Measurements from ENCODE around the gene FBXL7.

GRCh38 chr5:15904899-15905830 is 405.2 kb downstream of the FBXL7 start:
- TF ChIP-seq EZH2 (IDR thresholded peaks at IDR 0.05; ENCODE audit: low read depth, low read length, severe bottlenecking) (no peak), POLR2A (IDR thresholded peaks at IDR 0.05; ENCODE audit: control extremely low read depth in 1 of 2, low read depth in 2 of 2, low read length in 2 of 2) (no peak), RFX5 (IDR thresholded peaks at IDR 0.05; ENCODE audit: borderline replicate concordance, low read depth, low read length) (no peak), SRF (IDR thresholded peaks at IDR 0.05; ENCODE audit: low read depth, low read length) (no peak)

Measured in H1 (cell line).